A673 (cell line): ENCODE measurements around the gene YEATS4. TPM values are rescaled to one million over a fixed set of nuclear protein-coding genes. Genes with fewer than 3 reads are reported as not detected.

Source experiments
- BruUV-seq: library from RNA; stranded (reverse); fragments of 400-500 nt; replicated peaks from 2 replicates; lab custom pipeline; 2021; lab: Mats Ljungman, UMichigan
- CTCF ChIA-PET: fragments of 300-600 bp; sonication (Branson Sonifier 250); formaldehyde crosslinking; loops from one replicate; lab custom pipeline; 2022; ENCODE audit warnings: antibody characterized with exemption; lab: Charles Lee
- POLR2A ChIA-PET: fragments of 300-600 bp; sonication (Branson Sonifier 250); formaldehyde crosslinking; loops from one replicate; lab custom pipeline; 2022; ENCODE audit warnings: antibody characterized with exemption; ENCODE audit not compliant: low non-redundant PET; lab: Charles Lee
- DNase-seq: peaks from one replicate; pipeline ENCODE4 v3.0.0-alpha.2; 2015; ENCODE audit warnings: low spot score
- H3K27ac ChIP-seq: fragments of 200-600 bp; sonication (generic); 2 replicates; pipeline ENCODE4 v1.5.1; 2016; ENCODE audit warnings: mixed run types, low read depth, mild to moderate bottlenecking, mixed read lengths, antibody characterized with exemption, low read length; ENCODE audit not compliant: poor library complexity, severe bottlenecking
- H3K27me3 ChIP-seq: fragments of 200-600 bp; sonication (generic); replicated peaks from 2 replicates; pipeline ENCODE4 v1.6.1; 2017; ENCODE audit warnings: mixed run types, low read depth, mild to moderate bottlenecking, mixed read lengths, antibody characterized with exemption, low read length; ENCODE audit not compliant: insufficient read depth, poor library complexity
- H3K36me3 ChIP-seq: fragments of 200-600 bp; sonication (generic); 2 replicates; pipeline ENCODE4 v1.6.1; 2016; ENCODE audit warnings: mixed run types, mild to moderate bottlenecking, mixed read lengths, antibody characterized with exemption, low read length; ENCODE audit not compliant: insufficient read depth, poor library complexity, severe bottlenecking
- H3K4me1 ChIP-seq: fragments of 200-600 bp; sonication (generic); 2 replicates; pipeline ENCODE4 v1.6.1; 2017; ENCODE audit warnings: mixed run types, mild to moderate bottlenecking, mixed read lengths, antibody characterized with exemption, low read length; ENCODE audit not compliant: insufficient read depth, poor library complexity, severe bottlenecking
- H3K4me3 ChIP-seq: fragments of 200-600 bp; sonication (generic); 2 replicates; pipeline ENCODE4 v1.5.1; 2016; ENCODE audit warnings: low read depth, mixed run types, mild to moderate bottlenecking, mixed read lengths, low read length; ENCODE audit not compliant: poor library complexity, severe bottlenecking
- H3K9me3 ChIP-seq: fragments of 200-600 bp; sonication (generic); 2 replicates; pipeline ENCODE4 v1.6.1; 2016; ENCODE audit warnings: mixed run types, low read depth, mild to moderate bottlenecking, mixed read lengths, antibody characterized with exemption, low read length; ENCODE audit not compliant: poor library complexity, severe bottlenecking
- EZH2 ChIP-seq: fragments of 200-600 bp; sonication (generic); IDR thresholded peaks from 2 replicates; pipeline ENCODE4 v1.6.1; 2017; ENCODE audit warnings: borderline replicate concordance, low read depth, mild to moderate bottlenecking, mixed read lengths, antibody characterized with exemption, low read length; ENCODE audit not compliant: poor library complexity, severe bottlenecking
- intact Hi-C: fragments of 100-400 bp; cut with micrococcal nuclease; formaldehyde crosslinking; loops from one replicate; pipeline ENCODE4 v1.10.0; 2022; ENCODE audit not compliant: unreplicated experiment
- total RNA-seq: library from RNA; stranded (reverse); gene quantifications from 2 replicates; pipeline ENCODE4 v1.2.3, GENCODE V29; 2021
- TF ChIP-seq, protein P1 (sequence below): fragments of 300-800, 200-600 bp; sonication (generic); conservative IDR thresholded peaks from 2 replicates; pipeline ENCODE4 v1.5.1; 2017; ENCODE audit warnings: low read depth, mild to moderate bottlenecking, antibody characterized with exemption, low read length, moderate library complexity, mixed read lengths

The YEATS4 gene
- total RNA-seq, 1 experiment from 2014 or later: 43.7 TPM

DNA sequence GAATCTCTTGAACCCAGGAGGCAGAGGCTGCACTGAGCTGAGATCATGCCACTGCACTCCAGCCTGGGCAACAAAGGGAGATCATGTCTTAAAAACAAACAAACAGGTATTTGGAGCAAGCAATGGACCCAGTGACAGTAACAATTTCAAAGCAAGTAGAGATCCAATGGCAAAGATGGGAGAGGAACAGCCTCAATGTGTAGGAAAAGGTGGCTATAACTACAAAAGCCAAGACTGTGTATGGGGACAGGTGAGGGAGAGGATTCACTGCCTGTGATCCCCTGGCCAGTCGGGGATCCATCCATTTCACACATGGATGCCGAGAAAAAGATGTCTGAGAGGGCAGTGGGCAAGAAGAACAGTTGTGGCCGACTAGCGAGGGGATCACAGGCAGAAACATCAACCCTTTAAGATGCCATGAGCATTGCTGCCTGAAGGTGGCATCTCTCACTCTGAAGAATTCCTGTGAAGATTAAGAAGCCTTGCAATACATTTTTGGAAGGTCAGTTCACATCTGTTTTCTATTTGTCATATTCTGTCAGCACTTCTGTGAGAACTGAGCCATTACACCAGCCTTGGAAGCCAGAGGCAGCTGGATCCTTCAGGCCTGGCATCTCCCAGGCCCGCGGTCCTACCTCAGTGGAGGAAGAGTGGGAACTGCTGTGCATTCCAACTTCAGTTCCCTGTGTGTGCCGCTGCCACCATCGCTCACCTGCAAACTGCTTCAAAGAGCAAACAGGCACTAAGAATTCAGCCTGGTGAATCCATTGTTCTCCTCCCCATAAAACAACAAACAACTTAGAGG lies 56.1 kb downstream of the YEATS4 start:
- no peak for TF ChIP-seq EZH2
- TF ChIP-seq, protein P1, sequence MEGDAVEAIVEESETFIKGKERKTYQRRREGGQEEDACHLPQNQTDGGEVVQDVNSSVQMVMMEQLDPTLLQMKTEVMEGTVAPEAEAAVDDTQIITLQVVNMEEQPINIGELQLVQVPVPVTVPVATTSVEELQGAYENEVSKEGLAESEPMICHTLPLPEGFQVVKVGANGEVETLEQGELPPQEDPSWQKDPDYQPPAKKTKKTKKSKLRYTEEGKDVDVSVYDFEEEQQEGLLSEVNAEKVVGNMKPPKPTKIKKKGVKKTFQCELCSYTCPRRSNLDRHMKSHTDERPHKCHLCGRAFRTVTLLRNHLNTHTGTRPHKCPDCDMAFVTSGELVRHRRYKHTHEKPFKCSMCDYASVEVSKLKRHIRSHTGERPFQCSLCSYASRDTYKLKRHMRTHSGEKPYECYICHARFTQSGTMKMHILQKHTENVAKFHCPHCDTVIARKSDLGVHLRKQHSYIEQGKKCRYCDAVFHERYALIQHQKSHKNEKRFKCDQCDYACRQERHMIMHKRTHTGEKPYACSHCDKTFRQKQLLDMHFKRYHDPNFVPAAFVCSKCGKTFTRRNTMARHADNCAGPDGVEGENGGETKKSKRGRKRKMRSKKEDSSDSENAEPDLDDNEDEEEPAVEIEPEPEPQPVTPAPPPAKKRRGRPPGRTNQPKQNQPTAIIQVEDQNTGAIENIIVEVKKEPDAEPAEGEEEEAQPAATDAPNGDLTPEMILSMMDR: peak; percentile 83
- Histone ChIP-seq H3K4me1 (peaks cover 7% of the 10 kb centered on the region), H3K36me3 (no peaks in the 10 kb centered on the region), H3K27me3 (no peaks in the 10 kb centered on the region), H3K4me3 (no peak overlapping the region), H3K27ac (peak overlapping the region; percentile 18), H3K9me3 (no peaks in the 10 kb centered on the region)
- BruUV-seq: no TSS peak
- intact Hi-C loops: loop anchor here (1.0 kb wide), 1 partner anchor 155 kb away; no protein-coding TSS in a partner anchor
- ChIA-PET CTCF (interaction anchor here (0.7 kb wide), 1 partner anchor 54 kb away, joined by 3 read pairs; the partner anchor contains the start of gene FRS2), POLR2A (no interaction called here)
- peak; percentile 90 for DNase-seq

DNA sequence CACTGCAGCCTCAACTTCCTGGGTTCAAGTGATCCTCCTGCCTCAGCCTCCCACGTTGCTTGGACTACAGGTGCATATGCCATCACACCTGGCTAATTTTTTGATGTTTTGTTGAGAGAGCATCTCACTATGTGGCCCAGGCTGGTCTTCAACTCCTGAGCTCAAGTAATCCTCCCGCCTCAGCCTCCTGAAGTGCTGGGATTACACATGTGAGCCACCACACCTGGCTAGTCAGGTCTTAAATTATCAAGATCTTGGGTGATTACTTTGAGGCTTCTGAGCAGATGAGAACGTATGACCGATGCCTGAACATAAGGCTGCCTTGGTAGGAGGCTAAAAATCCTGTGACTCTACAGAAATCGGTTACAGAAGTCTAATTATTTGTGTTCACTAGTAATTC lies 57.7 kb downstream of the YEATS4 start:
- peaks cover 7% of the 10 kb centered on the region for H3K4me1 ChIP-seq
- no peaks in the 10 kb centered on the region for H3K9me3 ChIP-seq
- no peaks in the 10 kb centered on the region for H3K36me3 ChIP-seq
- ChIA-PET POLR2A (no interaction called here), CTCF (no interaction called here)
- DNase-seq: no peak
- H3K27ac ChIP-seq: no peak overlapping the region
- no peaks in the 10 kb centered on the region for H3K27me3 ChIP-seq
- BruUV-seq: no TSS peak
- no peak overlapping the region for H3K4me3 ChIP-seq
- intact Hi-C loops: no loop called here
- TF ChIP-seq, protein P1: no peak
- no peak for TF ChIP-seq EZH2

DNA sequence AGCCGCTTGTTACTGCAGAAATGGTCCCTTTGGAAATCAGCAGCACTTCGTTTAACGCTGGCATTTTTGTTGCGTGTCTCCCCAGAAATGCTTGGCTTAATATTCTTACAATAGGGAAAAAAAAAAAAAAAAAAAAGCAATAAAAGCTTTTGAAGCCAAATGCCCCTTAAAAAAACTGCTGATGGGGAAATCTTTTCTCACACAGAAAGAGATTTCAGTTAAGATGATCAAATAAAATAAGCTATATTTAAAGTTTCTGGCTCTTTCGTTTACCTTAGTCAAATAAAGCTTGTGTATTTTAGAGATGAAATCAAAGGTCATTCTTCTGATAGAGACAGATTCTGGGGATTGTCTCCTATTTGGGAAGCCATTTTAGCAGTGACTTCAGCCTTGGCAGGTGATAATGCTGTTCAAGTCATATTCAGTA lies 58.2 kb downstream of the YEATS4 start:
- no peaks in the 10 kb centered on the region for H3K9me3 ChIP-seq
- BruUV-seq: no TSS peak
- peaks cover 7% of the 10 kb centered on the region for H3K4me1 ChIP-seq
- ChIA-PET CTCF (interaction anchor here (0.6 kb wide), 1 partner anchor 11 kb away, joined by 10 read pairs; no protein-coding TSS in a partner anchor), POLR2A (no interaction called here)
- no peak for DNase-seq
- TF ChIP-seq, protein P1: no peak
- no peak for TF ChIP-seq EZH2
- H3K4me3 ChIP-seq: no peak overlapping the region
- no peak overlapping the region for H3K27ac ChIP-seq
- intact Hi-C loops: no loop called here
- no peaks in the 10 kb centered on the region for H3K27me3 ChIP-seq
- no peaks in the 10 kb centered on the region for H3K36me3 ChIP-seq
